DOHH2 (cell line): ENCODE results near the gene TUB.

Experiments used
- EZH2phosphoT487 ChIP-seq: fragments of 200-600 bp; sonication (generic); IDR thresholded peaks from 2 replicates; pipeline ENCODE4 v1.6.1; 2017; ENCODE audit warnings: borderline replicate concordance, mild to moderate bottlenecking, antibody characterized with exemption, low read length, moderate library complexity, mixed read lengths
- TF ChIP-seq, protein P1 (sequence below): fragments of 200-600 bp; sonication (generic); IDR thresholded peaks from one replicate; pipeline ENCODE4 v1.5.1; 2014; ENCODE audit warnings: antibody characterized with exemption, mild to moderate bottlenecking, low read depth, low read length; ENCODE audit not compliant: poor library complexity, severe bottlenecking

DNA sequence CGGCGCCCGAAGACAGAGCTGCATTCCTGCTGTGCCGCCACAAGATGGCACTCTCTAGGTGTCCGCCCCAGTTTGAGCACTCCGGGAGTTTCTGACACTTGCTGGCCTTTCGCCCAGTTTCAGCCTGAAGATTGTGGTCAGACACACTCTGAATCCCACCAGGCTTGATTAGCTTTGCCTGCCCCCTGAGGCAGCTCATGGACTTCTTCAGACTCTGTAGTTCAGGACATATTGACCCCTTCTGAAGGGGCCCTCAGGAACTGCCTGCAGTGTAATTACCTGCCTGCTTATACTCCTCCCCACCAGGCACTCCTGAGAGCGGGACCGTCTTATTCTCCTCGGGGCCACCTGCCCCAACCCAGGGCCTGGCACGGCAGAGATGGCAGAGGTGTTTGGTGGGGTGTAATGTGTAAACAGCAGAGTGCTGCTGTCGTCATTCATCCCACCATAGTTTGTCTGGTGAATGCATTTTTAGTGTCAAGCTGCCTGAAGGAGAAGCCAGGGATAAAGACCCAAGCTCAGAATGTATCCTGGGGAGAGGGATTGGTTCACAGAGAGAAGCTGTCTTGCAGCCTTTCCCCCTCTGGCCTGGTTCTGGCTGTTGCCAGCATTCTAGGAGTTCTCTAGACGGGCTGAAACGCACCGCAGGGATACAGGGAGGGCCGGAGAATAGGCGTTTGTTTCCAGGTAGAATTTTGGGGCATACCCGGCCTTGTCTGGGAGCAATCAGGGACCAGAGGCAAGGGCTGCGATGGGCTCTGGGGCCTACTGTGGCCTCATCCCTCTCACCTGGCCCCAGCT lies 47.5 kb upstream of the TUB start:
- TF ChIP-seq, protein P1, sequence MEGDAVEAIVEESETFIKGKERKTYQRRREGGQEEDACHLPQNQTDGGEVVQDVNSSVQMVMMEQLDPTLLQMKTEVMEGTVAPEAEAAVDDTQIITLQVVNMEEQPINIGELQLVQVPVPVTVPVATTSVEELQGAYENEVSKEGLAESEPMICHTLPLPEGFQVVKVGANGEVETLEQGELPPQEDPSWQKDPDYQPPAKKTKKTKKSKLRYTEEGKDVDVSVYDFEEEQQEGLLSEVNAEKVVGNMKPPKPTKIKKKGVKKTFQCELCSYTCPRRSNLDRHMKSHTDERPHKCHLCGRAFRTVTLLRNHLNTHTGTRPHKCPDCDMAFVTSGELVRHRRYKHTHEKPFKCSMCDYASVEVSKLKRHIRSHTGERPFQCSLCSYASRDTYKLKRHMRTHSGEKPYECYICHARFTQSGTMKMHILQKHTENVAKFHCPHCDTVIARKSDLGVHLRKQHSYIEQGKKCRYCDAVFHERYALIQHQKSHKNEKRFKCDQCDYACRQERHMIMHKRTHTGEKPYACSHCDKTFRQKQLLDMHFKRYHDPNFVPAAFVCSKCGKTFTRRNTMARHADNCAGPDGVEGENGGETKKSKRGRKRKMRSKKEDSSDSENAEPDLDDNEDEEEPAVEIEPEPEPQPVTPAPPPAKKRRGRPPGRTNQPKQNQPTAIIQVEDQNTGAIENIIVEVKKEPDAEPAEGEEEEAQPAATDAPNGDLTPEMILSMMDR = peak; percentile 87
- no peak for TF ChIP-seq EZH2phosphoT487
